ENCODE data around the gene RPL3. TPM values are rescaled to one million over a fixed set of nuclear protein-coding genes. Genes with fewer than 3 reads are reported as not detected.

RPL3 gene
- total RNA-seq, 1 donor from 2014 or later: 8,485 TPM

GRCh38 chr22:39306456-39307361 is 12.7 kb downstream of the RPL3 start:
- H3K36me3 ChIP-seq (ENCODE audit: control insufficient read depth, insufficient read depth, low read length): peaks cover 1% of the 10 kb centered on the region
- DNase-seq (ENCODE audit: low read depth) (no peak), FAIRE-seq (peak; percentile 93)
- TF ChIP-seq CTCF (IDR thresholded peaks at IDR 0.05; ENCODE audit: insufficient read depth, low read length, severe bottlenecking): peak; percentile 40
- no peaks in the 10 kb centered on the region for H3K27me3 ChIP-seq (ENCODE audit: control insufficient read depth, insufficient read depth, low read length)
- no peak overlapping the region for H3K4me3 ChIP-seq (ENCODE audit: low read depth, low read length)

DNA sequence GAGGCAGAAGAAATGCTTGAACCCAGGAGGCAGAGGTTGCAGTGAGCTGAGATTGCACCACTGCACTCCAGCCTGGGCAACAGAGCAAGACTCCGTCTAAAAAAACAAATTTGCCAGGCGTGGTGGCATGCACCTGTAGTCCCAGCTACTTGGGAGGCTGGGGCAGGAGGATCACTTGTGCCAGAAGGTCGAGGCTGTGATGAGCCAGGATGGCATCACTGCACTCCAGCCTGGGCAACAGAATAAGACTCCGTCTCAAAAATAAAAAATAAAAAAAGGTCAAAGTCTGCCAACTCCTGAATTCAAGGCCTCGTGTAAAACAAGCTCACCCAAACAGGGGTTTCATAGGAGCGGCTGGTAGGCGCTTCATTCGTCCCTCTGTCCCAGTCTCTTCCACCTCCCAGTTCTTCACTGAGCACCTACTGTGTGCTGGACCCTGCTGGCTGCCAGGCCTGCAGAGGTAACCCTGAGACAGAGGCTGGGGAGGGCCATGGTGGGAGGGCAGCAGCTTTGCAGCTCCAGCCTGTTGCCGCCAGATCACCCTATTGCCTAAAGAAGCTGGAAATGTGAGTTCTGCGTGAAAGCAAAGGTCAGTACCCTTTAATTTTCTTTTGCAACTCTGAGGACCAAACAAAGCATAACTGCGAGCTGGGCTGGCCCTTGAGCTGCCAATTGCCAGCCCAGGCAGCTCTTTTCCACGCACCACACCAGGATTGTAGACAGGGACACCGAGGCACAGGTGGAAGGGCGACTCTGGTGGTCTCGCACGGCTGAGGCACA is 15.3 kb downstream of the RPL3 start:
- TF ChIP-seq CTCF (IDR thresholded peaks at IDR 0.05; ENCODE audit: insufficient read depth, low read length, severe bottlenecking): no peak
- no peak for DNase-seq (ENCODE audit: low read depth)
- no peak for FAIRE-seq
- Histone ChIP-seq H3K27me3 (ENCODE audit: control insufficient read depth, insufficient read depth, low read length) (no peaks in the 10 kb centered on the region), H3K36me3 (ENCODE audit: control insufficient read depth, insufficient read depth, low read length) (no peaks in the 10 kb centered on the region), H3K4me3 (ENCODE audit: low read depth, low read length) (no peak overlapping the region)

- DNase-seq (ENCODE audit: low read depth) (no peak), FAIRE-seq (no peak)
- H3K27me3 ChIP-seq (ENCODE audit: control insufficient read depth, insufficient read depth, low read length): no peaks in the 10 kb centered on the region
- no peaks in the 10 kb centered on the region for H3K36me3 ChIP-seq (ENCODE audit: control insufficient read depth, insufficient read depth, low read length)
- TF ChIP-seq CTCF (IDR thresholded peaks at IDR 0.05; ENCODE audit: insufficient read depth, low read length, severe bottlenecking): no peak
- H3K4me3 ChIP-seq (ENCODE audit: low read depth, low read length): no peak overlapping the region
Measured at GRCh38 chr22:39303358-39303757, 16.1 kb downstream of the RPL3 start.

- Histone ChIP-seq H3K4me3 (ENCODE audit: low read depth, low read length) (no peak overlapping the region), H3K36me3 (ENCODE audit: control insufficient read depth, insufficient read depth, low read length) (no peaks in the 10 kb centered on the region), H3K27me3 (ENCODE audit: control insufficient read depth, insufficient read depth, low read length) (no peaks in the 10 kb centered on the region)
- DNase-seq (ENCODE audit: low read depth): no peak
- FAIRE-seq: peak; percentile 60
- no peak for TF ChIP-seq CTCF (IDR thresholded peaks at IDR 0.05; ENCODE audit: insufficient read depth, low read length, severe bottlenecking)
Measured at GRCh38 chr22:39302431-39302960, 16.9 kb downstream of the RPL3 start.

- no peaks in the 10 kb centered on the region for H3K27me3 ChIP-seq (ENCODE audit: control insufficient read depth, insufficient read depth, low read length)
- no peak overlapping the region for H3K4me3 ChIP-seq (ENCODE audit: low read depth, low read length)
- TF ChIP-seq CTCF (IDR thresholded peaks at IDR 0.05; ENCODE audit: insufficient read depth, low read length, severe bottlenecking): no peak
- FAIRE-seq (peak; percentile 75), DNase-seq (ENCODE audit: low read depth) (no peak)
- no peaks in the 10 kb centered on the region for H3K36me3 ChIP-seq (ENCODE audit: control insufficient read depth, insufficient read depth, low read length)
Measured at GRCh38 chr22:39301926-39302325, 17.5 kb downstream of the RPL3 start.

Measured in bronchial epithelial cell (primary cell).